Stimulated activated CD4-positive, alpha-beta T cell treated with anti-CD3 and anti-CD28 coated beads, Interleukin-15, amount 100 ng/mL, for 48 hours (primary cell): ENCODE measurements around the gene BNC2.
"Not testable (repeated sequence)": the region's sequence is repeated elsewhere in the genome, so short reads cannot be mapped to it uniquely, and the experiment has no call there.

Source experiments
- DNase-seq, 2 donors: peaks; one replicate each; pipeline ENCODE4 v3.0.0-alpha.2; 2020; ENCODE audit warnings: low read depth in 2 of 2

The BNC2 gene

GRCh38 chr9:16544842-16545241, 325.6 kb downstream of the BNC2 start:
- DNase-seq, result no peak

GRCh38 chr9:16543686-16544085, 326.8 kb downstream of the BNC2 start:
- DNase-seq, result no peak

- no peak for DNase-seq
These were observed 327.2 kb downstream of the BNC2 start for GRCh38 chr9:16543225-16543624.

GRCh38 chr9:16542290-16542689, 328.2 kb downstream of the BNC2 start:
- DNase-seq, result no peak

GRCh38 chr9:16540743-16541613, 329.5 kb downstream of the BNC2 start:
- DNase-seq, result no peak

GRCh38 chr9:16539626-16540025, 330.8 kb downstream of the BNC2 start:
- DNase-seq, result not testable (repeated sequence)

GRCh38 chr9:16535555-16535954, 334.9 kb downstream of the BNC2 start:
- no peak for DNase-seq

GRCh38 chr9:16532681-16533450, 337.6 kb downstream of the BNC2 start:
- DNase-seq, result no peak

- DNase-seq, result no peak
These were observed 338.2 kb downstream of the BNC2 start for GRCh38 chr9:16532272-16532671.

- DNase-seq, result no peak
These were observed 339.5 kb downstream of the BNC2 start for GRCh38 chr9:16530669-16531642.

GRCh38 chr9:16527573-16527972, 342.9 kb downstream of the BNC2 start:
- DNase-seq, result no peak

- no peak for DNase-seq
These were observed 344.1 kb downstream of the BNC2 start for GRCh38 chr9:16526380-16526779.

GRCh38 chr9:16524823-16525222, 345.6 kb downstream of the BNC2 start:
- DNase-seq, result no peak

GRCh38 chr9:16524078-16524477, 346.4 kb downstream of the BNC2 start:
- no peak for DNase-seq

GRCh38 chr9:16521868-16522411, 348.5 kb downstream of the BNC2 start:
- no peak for DNase-seq

- no peak for DNase-seq
These were observed 351.5 kb downstream of the BNC2 start for GRCh38 chr9:16519001-16519400.

GRCh38 chr9:16516891-16517290, 353.6 kb downstream of the BNC2 start:
- no peak for DNase-seq

GRCh38 chr9:16515879-16516301, 354.6 kb downstream of the BNC2 start:
- no peak for DNase-seq

- no peak for DNase-seq
These were observed 355.3 kb downstream of the BNC2 start for GRCh38 chr9:16515207-16515606.

- no peak for DNase-seq
These were observed 356.3 kb downstream of the BNC2 start for GRCh38 chr9:16514131-16514530.

GRCh38 chr9:16512281-16512680, 358.2 kb downstream of the BNC2 start:
- no peak for DNase-seq
